Mucosa of descending colon (tissue), 3 donors: ENCODE measurements around the gene CPNE4. TPM values are rescaled to one million over a fixed set of nuclear protein-coding genes. Genes with fewer than 3 reads are reported as not detected.

Source experiments
- ATAC-seq: fragments of 200-7000 bp; cut with Tn5 transposase; one replicate; pipeline ENCODE4 v1.9.1; 2020; ENCODE audit warnings: mild to moderate bottlenecking, moderate library complexity
- DNase-seq, 3 donors: peaks; one replicate each; pipeline ENCODE4 v3.0.0-alpha.2; 2020
- H3K36me3 ChIP-seq: fragments of 200-600 bp; one replicate; pipeline ENCODE4 v1.8.0; 2021; ENCODE audit warnings: low read depth, mild to moderate bottlenecking
- H3K4me1 ChIP-seq: fragments of 200-600 bp; one replicate; pipeline ENCODE4 v1.8.0; 2021; ENCODE audit warnings: low read depth, mild to moderate bottlenecking
- H3K4me3 ChIP-seq: fragments of 200-600 bp; one replicate; pipeline ENCODE4 v1.8.0; 2021; ENCODE audit warnings: mild to moderate bottlenecking
- H3K9me3 ChIP-seq: fragments of 200-600 bp; one replicate; pipeline ENCODE4 v1.8.0; 2021; ENCODE audit warnings: mild to moderate bottlenecking
- CTCF ChIP-seq: fragments of 200-600 bp; IDR thresholded peaks from one replicate; pipeline ENCODE4 v1.8.0; 2022; ENCODE audit warnings: antibody characterized with exemption, mild to moderate bottlenecking
- intact Hi-C, 2 donors: fragments of 100-400 bp; cut with DNase I in 1 of 2; cut with micrococcal nuclease in 1 of 2; formaldehyde crosslinking; loops; one replicate each; pipeline versions ENCODE4 v1.11.0 to v1.11.1; 2022; cut with DNase I, micrococcal nuclease
- total RNA-seq, 3 donors: library from RNA; stranded (reverse); fragmentation: NEBNext Ultra II Directional in 2 of 3; extraction: Animal tissue kit (Norgen Biotek cat#: 25700) in 2 of 3; gene quantifications; one replicate each; pipeline versions ENCODE4 v1.2.1 to v1.2.4, GENCODE V29; 2021 to 2023
- donor health status: DM: no; HTN: no; CAD: no; lungs with moderate emphysema.
- donor health status: DM: no; HTN: no; CAD: no.
- donor health status: DM: no; HTN: yes; CAD: no.

Gene CPNE4
- total RNA-seq, 3 donors from 2014 or later: 0.96 to 3.0 (median 1.1) TPM

- no peaks in the 10 kb centered on the region for H3K9me3 ChIP-seq
- H3K4me3 ChIP-seq: no peak overlapping the region
- H3K36me3 ChIP-seq: no peaks in the 10 kb centered on the region
- DNase-seq (no peak), ATAC-seq (no peak)
- TF ChIP-seq CTCF: no peak
- intact Hi-C loops: no loop called here
- H3K4me1 ChIP-seq: no peaks in the 10 kb centered on the region
Observed at GRCh38 chr3:131708241-131708640, 326.6 kb downstream of the CPNE4 start.

GRCh38 chr3:131705558-131706051 is 329.2 kb downstream of the CPNE4 start:
- Histone ChIP-seq H3K4me1 (no peaks in the 10 kb centered on the region), H3K4me3 (no peak overlapping the region), H3K9me3 (no peaks in the 10 kb centered on the region), H3K36me3 (no peaks in the 10 kb centered on the region)
- no peak for ATAC-seq
- no peak for TF ChIP-seq CTCF
- no peak for DNase-seq
- intact Hi-C loops: no loop called here

GRCh38 chr3:131705099-131705498 is 329.7 kb downstream of the CPNE4 start:
- H3K36me3 ChIP-seq: no peaks in the 10 kb centered on the region
- DNase-seq (no peak), ATAC-seq (no peak)
- no peaks in the 10 kb centered on the region for H3K9me3 ChIP-seq
- no peaks in the 10 kb centered on the region for H3K4me1 ChIP-seq
- TF ChIP-seq CTCF: no peak
- intact Hi-C loops: no loop called here
- no peak overlapping the region for H3K4me3 ChIP-seq

GRCh38 chr3:131704098-131704497 is 330.7 kb downstream of the CPNE4 start:
- ATAC-seq: no peak
- no peak for TF ChIP-seq CTCF
- Histone ChIP-seq H3K9me3 (no peaks in the 10 kb centered on the region), H3K36me3 (no peaks in the 10 kb centered on the region), H3K4me3 (no peak overlapping the region), H3K4me1 (no peaks in the 10 kb centered on the region)
- intact Hi-C loops: no loop called here
- DNase-seq: no peak

- intact Hi-C loops: no loop called here
Observed at GRCh38 chr3:131702146-131702545, 332.7 kb downstream of the CPNE4 start.

More at GRCh38 chr3:131702146-131702545, 332.7 kb downstream of the CPNE4 start:
- DNase-seq: no peak
- no peaks in the 10 kb centered on the region for H3K9me3 ChIP-seq
- no peak overlapping the region for H3K4me3 ChIP-seq
- ATAC-seq: no peak
- H3K4me1 ChIP-seq: no peaks in the 10 kb centered on the region
- H3K36me3 ChIP-seq: no peaks in the 10 kb centered on the region
- TF ChIP-seq CTCF: no peak
